ENCODE results near the gene MRPL32.

MRPL32 gene

DNA sequence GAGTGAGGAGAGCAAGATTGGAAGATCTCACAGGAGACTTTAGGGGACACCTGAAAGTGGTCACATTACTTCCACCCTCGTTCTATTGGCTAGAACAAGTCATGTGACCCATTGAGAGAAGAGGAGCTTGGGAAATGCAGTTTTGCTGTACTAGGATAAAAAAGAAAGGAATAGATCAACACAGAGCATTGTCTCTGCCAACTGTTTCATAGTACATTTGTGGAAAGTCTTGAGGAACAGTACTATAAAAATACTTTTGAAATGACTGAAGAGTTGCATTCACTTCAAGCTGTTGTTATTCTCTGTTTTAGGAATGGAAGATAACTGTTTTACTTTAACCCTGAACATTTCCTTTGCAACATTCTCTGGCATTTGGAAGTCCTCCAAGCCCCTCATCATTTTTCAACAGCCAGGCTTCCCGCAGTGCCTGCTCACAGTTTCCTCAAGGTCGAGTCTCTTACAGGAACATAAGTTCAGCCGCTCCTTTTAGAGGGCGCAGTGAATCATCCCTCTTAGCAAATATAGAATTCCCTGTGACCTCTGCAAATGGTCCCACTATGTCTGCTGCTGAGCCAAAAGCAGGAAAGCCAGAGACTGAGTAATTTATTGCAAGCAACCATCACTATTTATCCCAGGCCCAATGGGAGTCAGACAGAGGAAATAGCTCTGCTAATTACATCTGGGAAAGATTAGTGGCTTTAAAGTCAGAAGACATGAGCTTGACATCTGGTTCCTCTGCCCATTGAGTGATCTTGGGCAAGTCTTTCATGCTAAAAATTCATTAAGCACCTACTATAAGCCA is 40.7 kb downstream of the MRPL32 start:
- DNase-seq: no peak

DNA sequence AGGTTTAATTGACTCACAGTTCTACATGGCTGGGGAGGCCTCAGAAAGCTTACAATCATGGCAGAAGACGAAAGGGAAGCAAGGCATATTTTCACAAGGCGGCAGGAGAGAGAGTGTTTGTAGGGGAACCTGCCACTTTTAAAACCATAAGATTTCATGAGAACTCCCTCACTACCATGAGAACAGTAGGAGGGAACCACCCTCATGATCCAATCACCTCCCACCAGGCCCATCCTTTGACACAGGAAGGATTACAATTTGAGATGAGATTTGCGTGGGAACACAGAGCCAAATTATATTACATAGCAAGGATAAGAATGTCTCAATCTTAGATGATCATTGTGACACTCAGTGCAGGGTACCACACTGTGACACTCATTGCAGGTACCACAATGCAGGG is 44.2 kb downstream of the MRPL32 start:
- no peak for DNase-seq

DNA sequence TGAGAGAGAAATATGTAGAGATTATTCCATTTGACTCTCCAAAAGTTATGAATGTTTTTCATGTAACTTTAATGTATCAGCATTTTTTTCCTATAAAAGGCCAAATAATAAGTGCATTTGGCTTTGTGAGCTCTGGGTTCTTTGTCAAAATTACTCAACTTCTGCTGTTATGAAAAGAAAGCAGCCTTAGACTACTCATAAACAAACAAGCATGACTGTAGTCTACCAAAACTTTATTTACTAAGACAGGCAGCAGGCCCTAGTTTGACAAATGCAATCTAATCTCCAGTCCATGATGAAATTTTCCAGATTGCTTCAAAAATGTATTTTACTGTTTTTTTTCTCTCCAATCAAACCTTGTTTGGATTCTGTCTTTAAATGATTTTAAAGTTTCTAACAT is 46.3 kb downstream of the MRPL32 start:
- no peak for DNase-seq

DNA sequence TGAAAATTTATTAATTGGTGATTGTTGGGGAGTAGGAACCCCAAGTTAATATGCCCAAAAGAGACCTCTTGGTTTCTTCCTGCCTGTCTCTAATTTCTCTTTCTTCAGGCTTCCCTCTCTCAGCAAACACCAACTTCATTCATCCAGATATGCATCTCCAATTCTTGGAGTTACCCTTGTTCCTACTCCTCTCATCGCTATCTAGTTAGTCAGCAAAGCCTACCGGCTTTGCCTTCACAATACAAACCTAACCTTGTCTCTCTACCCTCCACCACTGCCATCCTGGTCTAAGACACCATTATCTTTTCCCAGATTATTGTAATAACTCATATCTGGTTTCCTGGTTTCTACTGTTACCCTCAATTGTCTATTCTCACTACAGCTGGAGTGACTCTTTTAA is 47.9 kb downstream of the MRPL32 start:
- no peak for DNase-seq

DNA sequence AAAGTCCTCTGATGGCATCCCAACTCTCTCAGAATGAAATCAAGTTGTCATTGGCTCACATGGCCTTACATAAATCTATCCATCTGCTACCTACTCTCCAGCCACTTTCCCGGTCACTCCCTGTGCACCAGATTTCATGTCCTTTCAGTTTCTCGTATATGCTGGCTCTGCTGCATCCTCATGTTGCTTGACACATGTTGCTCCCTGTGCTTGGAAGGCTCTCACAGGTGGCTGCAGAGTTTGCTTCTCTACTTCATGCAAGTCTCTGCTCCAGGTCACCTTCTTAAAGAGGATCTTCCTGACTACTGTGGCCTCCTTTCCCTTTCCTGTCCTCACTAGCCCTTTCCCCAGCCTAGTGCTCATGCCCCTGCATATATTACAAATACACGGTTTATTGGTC is 48.3 kb downstream of the MRPL32 start:
- no peak for DNase-seq

DNA sequence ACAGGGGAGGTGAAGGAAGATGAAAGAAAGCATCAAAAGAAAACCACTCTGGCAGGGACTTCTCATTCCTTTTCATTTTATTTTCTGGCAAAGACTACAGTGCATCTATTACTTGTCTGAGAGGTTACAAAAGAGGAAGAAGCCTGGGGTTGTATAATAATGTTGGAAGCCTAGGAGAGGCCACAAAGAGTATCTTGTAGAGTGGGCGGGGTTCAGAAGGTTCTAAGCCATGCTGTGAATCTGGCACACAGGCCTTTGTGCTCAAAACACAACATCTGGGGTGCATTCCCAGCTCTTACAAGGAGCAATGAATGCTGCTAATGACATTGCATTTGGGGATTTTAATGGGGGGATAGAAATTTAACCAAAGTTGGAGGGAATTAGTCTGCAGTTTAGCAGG is 49.4 kb downstream of the MRPL32 start:
- DNase-seq: no peak

DNA sequence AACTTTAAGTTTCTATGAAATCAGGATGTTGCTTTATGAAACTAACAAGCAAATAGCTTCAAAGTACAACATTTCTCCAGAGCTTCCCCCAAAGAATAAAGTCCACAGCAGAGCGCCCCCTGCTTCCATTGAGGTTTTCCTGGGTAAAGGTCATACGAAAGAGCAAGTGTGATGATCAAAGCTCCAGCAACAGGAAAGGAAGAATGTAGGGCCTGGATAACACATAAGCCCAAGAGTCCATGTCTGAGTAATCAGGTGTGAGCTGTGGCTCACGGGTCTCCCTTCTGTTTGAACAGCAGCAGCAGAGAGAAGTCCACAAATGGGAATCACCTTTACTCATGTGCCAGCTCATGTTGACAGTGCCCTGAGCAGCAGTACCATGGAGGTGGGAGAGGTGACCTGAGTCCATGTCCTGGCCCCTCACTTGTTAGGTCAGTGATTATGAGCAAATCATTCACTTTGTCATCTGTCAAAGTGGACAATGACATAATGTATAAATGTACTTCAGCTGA is 50.5 kb downstream of the MRPL32 start:
- no peak for DNase-seq

DNA sequence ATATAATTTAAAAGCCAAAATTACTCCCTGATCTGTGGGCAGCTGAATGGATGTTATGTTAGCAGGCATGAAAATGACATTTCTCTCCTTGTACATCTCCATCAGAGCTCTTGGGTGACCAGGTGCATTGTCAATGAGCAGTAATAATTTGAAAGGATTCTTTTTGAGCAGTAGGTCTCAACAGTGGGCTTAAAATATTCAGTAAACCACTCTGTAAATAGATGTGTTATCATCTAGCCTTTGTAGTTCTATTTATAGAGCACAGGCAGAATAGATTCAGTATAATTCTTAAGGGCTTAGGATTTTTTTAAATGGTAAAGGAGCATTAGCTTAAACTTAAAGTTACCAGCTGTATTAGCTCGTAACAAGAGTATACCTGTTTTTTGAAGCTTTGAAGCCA is 52.0 kb downstream of the MRPL32 start:
- DNase-seq: no peak

DNA sequence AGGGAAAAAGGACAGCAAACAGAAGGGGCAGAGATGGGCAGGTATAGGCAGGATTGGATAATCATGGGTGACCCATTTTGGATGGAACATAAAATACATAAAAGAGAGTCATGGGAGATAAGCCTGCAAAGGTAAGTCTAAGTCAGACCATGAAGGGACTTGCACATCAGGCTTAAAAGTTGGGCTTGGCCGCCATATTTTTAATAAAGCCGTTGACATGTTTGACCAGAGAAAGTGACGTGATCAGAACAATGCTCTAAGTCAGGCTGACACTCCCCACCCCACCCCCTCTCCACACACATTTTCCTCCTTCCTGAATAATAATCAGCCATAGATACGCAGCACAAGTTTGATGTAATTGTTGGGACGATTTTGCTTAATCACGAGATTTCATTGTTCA is 54.0 kb downstream of the MRPL32 start:
- no peak for DNase-seq

DNA sequence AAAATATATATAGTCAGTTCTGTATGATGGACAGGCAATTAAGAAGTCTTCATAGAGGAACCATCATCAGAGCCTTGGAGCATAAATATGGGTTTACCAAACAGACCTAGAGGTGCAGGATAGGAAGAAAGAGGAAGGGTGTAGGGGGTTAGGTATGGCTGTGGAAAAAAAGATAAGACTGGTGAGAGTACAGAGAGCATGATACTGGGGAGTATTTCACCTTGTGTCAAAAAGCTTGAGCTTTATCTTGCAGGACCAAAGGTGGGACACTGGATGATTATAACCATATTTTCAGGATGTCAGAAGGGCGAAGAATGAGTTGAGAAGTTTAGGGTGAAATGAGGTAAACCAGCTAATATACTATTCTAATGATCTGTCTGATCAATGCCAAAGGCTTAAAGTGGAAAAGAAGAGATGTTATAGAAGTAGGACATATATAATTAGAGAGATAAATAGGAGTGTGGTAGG is 54.6 kb downstream of the MRPL32 start:
- DNase-seq: no peak

All from NCI-H524 (cell line).